ENCODE data around the gene WDFY4.

GRCh38 chr10:48842231-48842630, 157.6 kb downstream of the WDFY4 start:
- TF ChIP-seq POLR2A (IDR thresholded peaks at IDR 0.05): no peak
- TF ChIP-seq CTCF (IDR thresholded peaks at IDR 0.05): no peak

All from gastroesophageal sphincter (tissue), 3 donors.